ENCODE results near the gene PAX9. TPM values are rescaled to one million over a fixed set of nuclear protein-coding genes. Genes with fewer than 3 reads are reported as not detected.
A peak's percentile ranks its signal among the peaks of the same experiment; 100 is the strongest.

The PAX9 gene
- total and polyA plus RNA-seq, 2 of the 13 experiments (the other 11 are each of a cell fraction or from before 2014, with no cell fraction given): 0.03 TPM; not detected in 1

GRCh38 chr14:36655963-36656686, 5.5 kb upstream of the PAX9 start (continued):
- TF ChIP-seq TOPORS (CRISPR knock-in tag; IDR thresholded peaks at IDR 0.05) (no peak), CHD4 (IDR thresholded peaks at IDR 0.05; ENCODE audit: borderline replicate concordance, low read length) (no peak), ATF1 (CRISPR knock-in tag; IDR thresholded peaks at IDR 0.05) (no peak), RAD21 (CRISPR knock-in tag; IDR thresholded peaks at IDR 0.05) (peak; percentile 8; the same call in 1 of the 2 replicates), THAP7 (CRISPR knock-in tag; IDR thresholded peaks at IDR 0.05) (peak; percentile 79; the same call in 1 of the 2 replicates), EZH2 (conservative IDR thresholded peaks at IDR 0.05; ENCODE audit: low read depth, low read length) (peak; percentile 98), ZNF790 (CRISPR knock-in tag; IDR thresholded peaks at IDR 0.05; ENCODE audit: borderline replicate concordance) (no peak), MZF1 (CRISPR knock-in tag; IDR thresholded peaks at IDR 0.05; ENCODE audit: borderline replicate concordance) (no peak), UBTF (CRISPR knock-in tag; IDR thresholded peaks at IDR 0.05) (peak; percentile 73), AGO1 (IDR thresholded peaks at IDR 0.05; ENCODE audit: low read depth, low read length, poor library complexity, severe bottlenecking) (peak; percentile 29), HOXA5 (CRISPR knock-in tag; IDR thresholded peaks at IDR 0.05) (no peak), TFDP1 (CRISPR knock-in tag; IDR thresholded peaks at IDR 0.05; ENCODE audit: borderline replicate concordance) (peak; percentile 40; the same call in 1 of the 2 replicates), PREB (CRISPR knock-in tag; IDR thresholded peaks at IDR 0.05) (0 out of 2 replicates have a peak, but pooled peaks have one; percentile 41), ZNF704 (CRISPR knock-in tag; IDR thresholded peaks at IDR 0.05; ENCODE audit: borderline replicate concordance) (no peak), SIX4 (CRISPR knock-in tag; IDR thresholded peaks at IDR 0.05) (no peak), HOXD1 (CRISPR knock-in tag; IDR thresholded peaks at IDR 0.05) (no peak), HDAC6 (IDR thresholded peaks at IDR 0.05; ENCODE audit: low read depth, low read length) (no peak), HNRNPLL (IDR thresholded peaks at IDR 0.05; ENCODE audit: low read depth, low read length, poor library complexity, severe bottlenecking) (peak; percentile 77), ZNF205 (CRISPR knock-in tag; IDR thresholded peaks at IDR 0.05) (no peak), GATA4 (IDR thresholded peaks at IDR 0.05; ENCODE audit: borderline replicate concordance, low read depth) (no peak), PHF5A (CRISPR knock-in tag; IDR thresholded peaks at IDR 0.05; ENCODE audit: low read depth, unreplicated experiment) (no peak), FOXA1 (IDR thresholded peaks at IDR 0.05) (no peak), FOXA1 (CRISPR knock-in tag; IDR thresholded peaks at IDR 0.05) (no peak)

Measured in HepG2 (cell line).